Measurements from ENCODE around the gene POU2F3. TPM values are rescaled to one million over a fixed set of nuclear protein-coding genes. Genes with fewer than 3 reads are reported as not detected.

The POU2F3 gene
- total RNA-seq, 3 donors from 2014 or later (not counting 1 experiment from before 2014, with no cell fraction given) = not detected

- Mint-ChIP-seq H3K4me3 (no peak overlapping the region), H3K36me3 (no peaks in the 10 kb centered on the region), H3K27me3 (ENCODE audit: low read depth in 2 of 2) (peaks cover 33 to 61% of the 10 kb centered on the region in 2 donors), H3K27ac (no peak overlapping the region), H3K4me1 (no peaks in the 10 kb centered on the region), H3K9me3 (no peaks in the 10 kb centered on the region)
- no peak for TF ChIP-seq CTCF (IDR thresholded peaks at IDR 0.05)
- DNase-seq (no peak), ATAC-seq (no peak)
- Histone ChIP-seq H3K27me3 (ENCODE audit: control insufficient read depth, insufficient read depth, low read length) (peaks cover 6% of the 10 kb centered on the region), H3K9me3 (ENCODE audit: control insufficient read depth, insufficient read depth, low read length) (no peaks in the 10 kb centered on the region), H3K4me1 (ENCODE audit: control insufficient read depth, insufficient read depth, low read length) (no peaks in the 10 kb centered on the region), H3K36me3 (ENCODE audit: control insufficient read depth, insufficient read depth, low read length) (no peaks in the 10 kb centered on the region), H3K27ac (ENCODE audit: low read length) (no peak overlapping the region), H3K4me3 (ENCODE audit: low read length) (no peak overlapping the region)
- WGBS (ENCODE audit: insufficient coverage) = 58% methylated on average over 4 of the region's 4 CpGs
- intact Hi-C loops (cut with micrococcal nuclease) = no loop called here
Observed at GRCh38 chr11:120256178-120256577, 16.2 kb downstream of the POU2F3 start.

GRCh38 chr11:120256779-120257178 lies 16.8 kb downstream of the POU2F3 start:
- H3K9me3 Mint-ChIP-seq = no peaks in the 10 kb centered on the region
- DNase-seq (no peak), ATAC-seq (no peak)
- H3K27me3 ChIP-seq (ENCODE audit: control insufficient read depth, insufficient read depth, low read length) = peaks cover 6% of the 10 kb centered on the region
- no peak overlapping the region for H3K27ac ChIP-seq (ENCODE audit: low read length)
- H3K4me3 Mint-ChIP-seq = no peak overlapping the region
- peaks cover 36 to 66% of the 10 kb centered on the region in 2 donors for H3K27me3 Mint-ChIP-seq (ENCODE audit: low read depth in 2 of 2)
- no peaks in the 10 kb centered on the region for H3K36me3 ChIP-seq (ENCODE audit: control insufficient read depth, insufficient read depth, low read length)
- no peaks in the 10 kb centered on the region for H3K4me1 Mint-ChIP-seq
- no peak overlapping the region for H3K4me3 ChIP-seq (ENCODE audit: low read length)
- WGBS (ENCODE audit: insufficient coverage) = no CpG with 5 or more reads among the region's 2 CpGs
- no peak overlapping the region for H3K27ac Mint-ChIP-seq
- TF ChIP-seq CTCF (IDR thresholded peaks at IDR 0.05) = no peak
- no peaks in the 10 kb centered on the region for H3K9me3 ChIP-seq (ENCODE audit: control insufficient read depth, insufficient read depth, low read length)
- H3K4me1 ChIP-seq (ENCODE audit: control insufficient read depth, insufficient read depth, low read length) = no peaks in the 10 kb centered on the region
- H3K36me3 Mint-ChIP-seq = no peaks in the 10 kb centered on the region
- intact Hi-C loops (cut with micrococcal nuclease) = no loop called here

GRCh38 chr11:120257346-120257745 lies 17.4 kb downstream of the POU2F3 start:
- no peaks in the 10 kb centered on the region for H3K36me3 Mint-ChIP-seq
- Histone ChIP-seq H3K27ac (ENCODE audit: low read length) (no peak overlapping the region), H3K36me3 (ENCODE audit: control insufficient read depth, insufficient read depth, low read length) (no peaks in the 10 kb centered on the region), H3K27me3 (ENCODE audit: control insufficient read depth, insufficient read depth, low read length) (peaks cover 6% of the 10 kb centered on the region), H3K9me3 (ENCODE audit: control insufficient read depth, insufficient read depth, low read length) (no peaks in the 10 kb centered on the region), H3K4me3 (ENCODE audit: low read length) (no peak overlapping the region), H3K4me1 (ENCODE audit: control insufficient read depth, insufficient read depth, low read length) (no peaks in the 10 kb centered on the region)
- H3K27me3 Mint-ChIP-seq (ENCODE audit: low read depth in 2 of 2) = peaks cover 36 to 66% of the 10 kb centered on the region in 2 donors
- no peak overlapping the region for H3K27ac Mint-ChIP-seq
- 79% methylated on average over 9 of the region's 9 CpGs for WGBS (ENCODE audit: insufficient coverage)
- H3K4me1 Mint-ChIP-seq = no peaks in the 10 kb centered on the region
- DNase-seq (no peak), ATAC-seq (no peak)
- no peaks in the 10 kb centered on the region for H3K9me3 Mint-ChIP-seq
- no peak overlapping the region for H3K4me3 Mint-ChIP-seq
- TF ChIP-seq CTCF (IDR thresholded peaks at IDR 0.05) = no peak
- intact Hi-C loops (cut with micrococcal nuclease) = no loop called here

GRCh38 chr11:120258661-120259060 lies 18.7 kb downstream of the POU2F3 start:
- Histone ChIP-seq H3K9me3 (ENCODE audit: control insufficient read depth, insufficient read depth, low read length) (no peaks in the 10 kb centered on the region), H3K36me3 (ENCODE audit: control insufficient read depth, insufficient read depth, low read length) (no peaks in the 10 kb centered on the region), H3K4me1 (ENCODE audit: control insufficient read depth, insufficient read depth, low read length) (no peaks in the 10 kb centered on the region), H3K4me3 (ENCODE audit: low read length) (no peak overlapping the region), H3K27ac (ENCODE audit: low read length) (no peak overlapping the region), H3K27me3 (ENCODE audit: control insufficient read depth, insufficient read depth, low read length) (peaks cover 6% of the 10 kb centered on the region)
- Mint-ChIP-seq H3K9me3 (no peaks in the 10 kb centered on the region), H3K27ac (no peak overlapping the region), H3K4me1 (no peaks in the 10 kb centered on the region), H3K36me3 (no peaks in the 10 kb centered on the region), H3K4me3 (no peak overlapping the region), H3K27me3 (ENCODE audit: low read depth in 2 of 2) (peaks cover 39 to 73% of the 10 kb centered on the region in 2 donors)
- no peak for TF ChIP-seq CTCF (IDR thresholded peaks at IDR 0.05)
- ATAC-seq (no peak), DNase-seq (no peak)
- WGBS (ENCODE audit: insufficient coverage) = 54% methylated on average over 3 of the region's 3 CpGs
- intact Hi-C loops (cut with micrococcal nuclease) = no loop called here

All from natural killer cell (primary cell).